Astrocyte of the spinal cord (primary cell): ENCODE results near the gene CDKAL1.

ENCODE experiments used
- DNase-seq: peaks from one replicate; pipeline ENCODE4 v3.0.0; 2011; ENCODE audit warnings: low read depth, low spot score
- H3K4me3 ChIP-seq: 2 replicates; pipeline ENCODE4 v1.5.1; 2011; ENCODE audit warnings: low read depth, mild to moderate bottlenecking, low read length, moderate library complexity
- CTCF ChIP-seq: IDR thresholded peaks from 2 replicates; pipeline ENCODE4 v1.5.1; 2012; ENCODE audit warnings: low read depth, mild to moderate bottlenecking, low read length, inconsistent platforms
- in situ Hi-C: cut with HindIII; loops from 2 replicates; pipeline ENCODE4 v1.10.0; 2017; ENCODE audit warnings: low sequenced_read_pairs

CDKAL1 gene

DNA sequence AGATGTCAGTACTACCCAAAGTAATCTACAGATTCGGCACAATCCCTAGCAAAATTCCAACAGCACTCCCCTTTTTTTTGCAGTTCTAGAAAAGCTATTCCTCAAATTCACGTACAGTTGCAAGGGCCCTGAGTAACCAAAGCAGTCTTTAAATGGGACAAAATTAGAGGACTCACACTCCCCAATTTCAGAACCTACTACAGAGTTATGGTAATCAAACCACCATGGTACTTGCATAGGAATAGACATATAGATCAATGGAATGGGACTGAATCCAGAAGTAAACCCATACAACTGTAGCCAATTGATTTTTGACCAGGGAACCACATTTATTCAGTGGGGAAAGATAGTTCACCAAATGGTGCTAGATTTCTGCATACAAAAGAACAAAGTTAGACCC is 350.8 kb downstream of the CDKAL1 start:
- in situ Hi-C loops = no loop called here
- DNase-seq = no peak
- TF ChIP-seq CTCF = no peak
- no peak overlapping the region for H3K4me3 ChIP-seq

- no peak for TF ChIP-seq CTCF
- in situ Hi-C loops = no loop called here
- no peak for DNase-seq
- no peak overlapping the region for H3K4me3 ChIP-seq
These were observed 356.9 kb downstream of the CDKAL1 start for GRCh38 chr6:20891161-20891560.

DNA sequence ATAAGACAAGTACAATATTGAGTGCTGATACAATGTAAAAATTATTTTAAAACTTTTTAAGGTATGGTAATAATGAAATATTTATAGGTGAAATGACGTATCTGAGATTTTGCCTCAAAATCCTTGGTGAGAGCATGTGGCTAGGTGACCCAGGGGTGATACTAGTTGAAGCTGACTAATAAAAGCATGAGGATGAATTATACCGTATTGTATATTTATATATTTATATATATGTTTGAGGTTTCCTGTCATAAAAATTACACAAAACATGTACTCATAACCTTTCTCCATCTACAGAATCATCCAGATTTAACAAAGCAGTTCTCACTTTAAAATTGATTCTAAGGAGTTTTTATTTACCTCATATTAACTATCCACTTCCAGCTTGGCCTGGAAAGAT is 358.1 kb downstream of the CDKAL1 start:
- DNase-seq = no peak
- TF ChIP-seq CTCF = no peak
- in situ Hi-C loops = no loop called here
- H3K4me3 ChIP-seq = no peak overlapping the region

GRCh38 chr6:20893412-20893811 is 359.2 kb downstream of the CDKAL1 start:
- DNase-seq = no peak
- in situ Hi-C loops = no loop called here
- no peak for TF ChIP-seq CTCF
- no peak overlapping the region for H3K4me3 ChIP-seq

DNA sequence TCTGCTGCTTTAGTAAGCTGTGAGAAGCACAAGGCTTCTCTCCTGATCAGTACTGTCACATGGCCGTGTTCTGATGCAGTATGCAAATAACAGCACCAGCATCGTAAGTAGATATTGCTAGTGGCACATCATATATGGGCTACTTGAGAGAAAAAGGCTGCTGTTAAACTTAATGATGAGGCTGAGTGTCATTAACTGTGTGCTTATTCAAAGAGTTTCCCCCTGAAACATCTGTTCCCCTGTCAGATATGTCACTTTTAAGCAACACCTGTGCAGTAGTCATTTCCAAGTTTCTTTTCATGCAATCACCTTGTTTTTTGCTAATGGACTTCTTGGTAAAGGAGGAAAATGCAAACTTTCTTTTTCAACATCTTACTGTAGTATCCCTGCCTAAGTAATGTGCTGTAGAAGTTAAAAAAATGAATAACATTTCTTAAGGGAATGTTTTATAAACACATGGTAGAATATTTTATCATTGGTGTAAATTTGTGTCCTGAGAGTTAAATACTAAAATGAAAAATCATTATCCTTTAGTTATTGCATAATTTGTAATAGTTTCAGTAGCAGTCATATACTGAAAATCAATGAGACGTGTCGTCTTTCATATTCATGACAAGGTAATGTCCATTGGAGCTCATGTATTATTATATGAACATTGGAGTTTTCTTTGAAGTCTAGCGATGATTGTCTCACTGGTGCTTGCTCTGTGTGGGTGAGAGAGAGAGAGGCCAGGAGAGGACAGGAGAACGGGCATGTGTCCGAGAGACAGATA is 366.3 kb downstream of the CDKAL1 start:
- no peak for TF ChIP-seq CTCF
- DNase-seq = no peak
- in situ Hi-C loops = no loop called here
- no peak overlapping the region for H3K4me3 ChIP-seq

- in situ Hi-C loops = no loop called here
- H3K4me3 ChIP-seq = no peak overlapping the region
- TF ChIP-seq CTCF = no peak
- DNase-seq = no peak
These were observed 371.1 kb downstream of the CDKAL1 start for GRCh38 chr6:20905377-20905776.
